ENCODE results near the gene SARS1. TPM values are rescaled to one million over a fixed set of nuclear protein-coding genes. Genes with fewer than 3 reads are reported as not detected.

The SARS1 gene
- total and polyA plus RNA-seq, 2 donors (not counting 1 experiment from before 2014, with no cell fraction given) = 59.1 to 115 TPM

DNA sequence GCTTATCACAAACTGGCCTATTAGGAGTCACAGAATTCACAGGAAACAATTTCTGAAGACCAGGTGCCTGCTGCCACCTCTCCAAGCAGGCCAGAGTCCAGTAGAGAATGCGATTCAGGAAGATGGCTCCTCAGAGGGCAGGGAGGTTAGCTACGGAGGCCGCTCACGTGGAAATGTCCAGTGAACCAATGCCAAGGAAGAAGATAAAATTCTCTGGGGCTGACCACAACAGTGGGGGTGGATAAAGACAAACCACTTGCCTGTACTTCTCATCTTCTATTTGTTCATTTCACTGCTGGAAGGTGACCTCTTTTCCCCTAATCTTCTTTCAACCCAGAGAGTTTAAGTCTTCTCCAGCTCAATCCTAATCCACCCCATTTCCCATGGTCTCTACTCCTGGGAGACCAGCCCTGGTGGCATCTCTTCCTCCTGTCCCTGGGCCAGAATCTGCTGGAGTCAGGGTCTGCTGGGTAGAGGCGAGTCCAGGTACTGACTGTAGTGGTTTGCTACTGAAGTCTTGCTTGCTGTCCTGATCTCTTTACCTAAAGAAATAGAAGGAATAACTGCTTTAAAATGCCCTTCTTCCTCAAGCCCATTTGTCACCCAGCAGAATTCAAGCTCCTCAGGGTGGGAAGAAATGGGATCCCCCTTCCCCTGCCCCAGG lies 66.0 kb downstream of the SARS1 start:
- no peak overlapping the region for H3K27ac ChIP-seq (ENCODE audit: low read length in 2 of 2)
- no peaks in the 10 kb centered on the region for H3K9me3 Mint-ChIP-seq (ENCODE audit: insufficient read depth)
- no peaks in the 10 kb centered on the region for H3K27me3 ChIP-seq (replicated peaks in 1 of 4; ENCODE audit: control extremely low read depth in 1 of 4, control insufficient read depth in 3 of 4, insufficient read depth in 4 of 4, low read length in 3 of 4)
- H3K9me3 ChIP-seq (ENCODE audit: control extremely low read depth in 1 of 3, control insufficient read depth in 2 of 3, insufficient read depth in 1 of 3, low read length in 2 of 3) = no peaks in the 10 kb centered on the region
- H3K79me2 ChIP-seq (ENCODE audit: control insufficient read depth, insufficient read depth, low read length) = no peaks in the 10 kb centered on the region
- H3K4me3 Mint-ChIP-seq = no peak overlapping the region
- H3K36me3 ChIP-seq (replicated peaks in 1 of 2; ENCODE audit: control extremely low read depth in 1 of 2, control insufficient read depth in 1 of 2, extremely low read depth in 1 of 2, insufficient read depth in 2 of 2, low read length in 1 of 2) = no peaks in the 10 kb centered on the region
- WGBS (ENCODE audit: insufficient coverage) = 92% methylated on average over 4 of the region's 5 CpGs
- POLR2A ChIA-PET = no interaction called here
- CTCF ChIA-PET = interaction anchor here (0.7 to 8.8 kb wide), 9 partner anchors 15 to 253 kb away, joined by 3 to 387 read pairs (median 3); partner anchors contain the start of genes MYBPHL and SORT1
- no peak for TF ChIP-seq EZH2 (IDR thresholded peaks at IDR 0.05; ENCODE audit: borderline replicate concordance, insufficient read depth, low read depth, low read length, poor library complexity, severe bottlenecking)
- TF ChIP-seq, protein P1, sequence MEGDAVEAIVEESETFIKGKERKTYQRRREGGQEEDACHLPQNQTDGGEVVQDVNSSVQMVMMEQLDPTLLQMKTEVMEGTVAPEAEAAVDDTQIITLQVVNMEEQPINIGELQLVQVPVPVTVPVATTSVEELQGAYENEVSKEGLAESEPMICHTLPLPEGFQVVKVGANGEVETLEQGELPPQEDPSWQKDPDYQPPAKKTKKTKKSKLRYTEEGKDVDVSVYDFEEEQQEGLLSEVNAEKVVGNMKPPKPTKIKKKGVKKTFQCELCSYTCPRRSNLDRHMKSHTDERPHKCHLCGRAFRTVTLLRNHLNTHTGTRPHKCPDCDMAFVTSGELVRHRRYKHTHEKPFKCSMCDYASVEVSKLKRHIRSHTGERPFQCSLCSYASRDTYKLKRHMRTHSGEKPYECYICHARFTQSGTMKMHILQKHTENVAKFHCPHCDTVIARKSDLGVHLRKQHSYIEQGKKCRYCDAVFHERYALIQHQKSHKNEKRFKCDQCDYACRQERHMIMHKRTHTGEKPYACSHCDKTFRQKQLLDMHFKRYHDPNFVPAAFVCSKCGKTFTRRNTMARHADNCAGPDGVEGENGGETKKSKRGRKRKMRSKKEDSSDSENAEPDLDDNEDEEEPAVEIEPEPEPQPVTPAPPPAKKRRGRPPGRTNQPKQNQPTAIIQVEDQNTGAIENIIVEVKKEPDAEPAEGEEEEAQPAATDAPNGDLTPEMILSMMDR (IDR thresholded peaks at IDR 0.05) = no peak
- peaks cover 16% of the 10 kb centered on the region for H3K4me1 Mint-ChIP-seq
- H3K27ac Mint-ChIP-seq = no peak overlapping the region
- no peak overlapping the region for H3K4me2 ChIP-seq (replicated peaks; ENCODE audit: low read depth, low read length, poor library complexity, severe bottlenecking)
- no peak overlapping the region for H3K9ac ChIP-seq (ENCODE audit: low read length)
- H3K27me3 Mint-ChIP-seq = peaks cover 3% of the 10 kb centered on the region
- H3K4me3 ChIP-seq (ENCODE audit: control extremely low read depth in 1 of 5, extremely low read depth in 1 of 5, insufficient read depth in 1 of 5, low read depth in 2 of 5, low read length in 4 of 5) = no peak overlapping the region
- H2AFZ ChIP-seq (ENCODE audit: insufficient read depth, low read depth, low read length, poor library complexity, severe bottlenecking) = no peak overlapping the region
- intact Hi-C loops (cut with micrococcal nuclease) = no loop called here
- ATAC-seq (ENCODE audit: low read depth) (no peak), DNase-seq (no peak)
- H3K4me1 ChIP-seq (ENCODE audit: control insufficient read depth in 2 of 2, insufficient read depth in 2 of 2, low read length in 2 of 2) = peaks cover 12 to 24% of the 10 kb centered on the region in 2 donors
- H4K20me1 ChIP-seq (ENCODE audit: control insufficient read depth, insufficient read depth, low read length, poor library complexity, severe bottlenecking) = no peaks in the 10 kb centered on the region

DNA sequence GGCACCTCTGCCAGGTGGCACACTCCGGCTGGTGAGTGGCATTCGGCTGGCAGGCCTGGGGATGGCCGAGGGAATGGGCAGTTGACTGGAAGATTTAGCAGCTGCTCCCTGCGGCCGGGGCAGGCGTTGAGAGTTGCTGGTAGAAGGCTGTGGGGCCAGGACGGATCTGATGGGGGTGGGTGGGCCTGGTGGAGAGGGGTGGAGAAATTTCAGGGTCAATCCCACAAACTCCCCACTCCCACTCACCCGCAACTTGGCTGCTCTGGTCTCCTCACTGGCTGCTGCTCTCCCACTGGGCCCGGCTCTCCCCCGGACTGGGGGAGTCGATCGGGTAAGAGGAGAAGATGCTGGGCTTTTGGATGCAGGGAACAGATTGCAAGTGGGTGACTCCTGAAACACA lies 67.1 kb downstream of the SARS1 start:
- no peak overlapping the region for H3K27ac Mint-ChIP-seq
- TF ChIP-seq, protein P1 (IDR thresholded peaks at IDR 0.05) = no peak
- no peak for TF ChIP-seq EZH2 (IDR thresholded peaks at IDR 0.05; ENCODE audit: borderline replicate concordance, insufficient read depth, low read depth, low read length, poor library complexity, severe bottlenecking)
- H3K9me3 Mint-ChIP-seq (ENCODE audit: insufficient read depth) = no peaks in the 10 kb centered on the region
- Histone ChIP-seq H3K4me1 (ENCODE audit: control insufficient read depth in 2 of 2, insufficient read depth in 2 of 2, low read length in 2 of 2) (peaks cover 12 to 24% of the 10 kb centered on the region in 2 donors), H3K4me3 (ENCODE audit: control extremely low read depth in 1 of 5, extremely low read depth in 1 of 5, insufficient read depth in 1 of 5, low read depth in 2 of 5, low read length in 4 of 5) (no peak overlapping the region), H3K9me3 (ENCODE audit: control extremely low read depth in 1 of 3, control insufficient read depth in 2 of 3, insufficient read depth in 1 of 3, low read length in 2 of 3) (no peaks in the 10 kb centered on the region), H3K4me2 (replicated peaks; ENCODE audit: low read depth, low read length, poor library complexity, severe bottlenecking) (no peak overlapping the region), H3K27me3 (replicated peaks in 1 of 4; ENCODE audit: control extremely low read depth in 1 of 4, control insufficient read depth in 3 of 4, insufficient read depth in 4 of 4, low read length in 3 of 4) (no peaks in the 10 kb centered on the region), H2AFZ (ENCODE audit: insufficient read depth, low read depth, low read length, poor library complexity, severe bottlenecking) (no peak overlapping the region), H4K20me1 (ENCODE audit: control insufficient read depth, insufficient read depth, low read length, poor library complexity, severe bottlenecking) (no peaks in the 10 kb centered on the region), H3K27ac (ENCODE audit: low read length in 2 of 2) (no peak overlapping the region), H3K36me3 (replicated peaks in 1 of 2; ENCODE audit: control extremely low read depth in 1 of 2, control insufficient read depth in 1 of 2, extremely low read depth in 1 of 2, insufficient read depth in 2 of 2, low read length in 1 of 2) (no peaks in the 10 kb centered on the region), H3K9ac (ENCODE audit: low read length) (no peak overlapping the region), H3K79me2 (ENCODE audit: control insufficient read depth, insufficient read depth, low read length) (no peaks in the 10 kb centered on the region)
- POLR2A ChIA-PET = no interaction called here
- H3K27me3 Mint-ChIP-seq = peaks cover 3% of the 10 kb centered on the region
- peaks cover 16% of the 10 kb centered on the region for H3K4me1 Mint-ChIP-seq
- no peak for ATAC-seq (ENCODE audit: low read depth)
- CTCF ChIA-PET = interaction anchor here (8.8 kb wide), 1 partner anchor 119 kb away, joined by 387 read pairs; the partner anchor contains the start of gene SORT1
- 100% methylated on average over 5 of the region's 12 CpGs for WGBS (ENCODE audit: insufficient coverage)
- DNase-seq = no peak
- intact Hi-C loops (cut with micrococcal nuclease) = no loop called here
- H3K4me3 Mint-ChIP-seq = no peak overlapping the region

All from B cell (primary cell).